T-helper 1 cell treated with Interleukin-12 subunit alpha and Interleukin-12 subunit beta and Interleukin-4 antibody, amounts not matched to agents 30 μg/mL and 1 μg/mL, for 36 hours (primary cell): ENCODE results near the gene PRR13.
A peak's percentile ranks its signal among the peaks of the same experiment; 100 is the strongest.
"Not testable (repeated sequence)": the region's sequence is repeated elsewhere in the genome, so short reads cannot be mapped to it uniquely, and the experiment has no call there.

Experiments
- H3K27ac Mint-ChIP-seq: one replicate; pipeline ENCODE4 v1.8.0; 2021; ENCODE audit warnings: mild to moderate bottlenecking, mixed read lengths
- H3K27me3 Mint-ChIP-seq: one replicate; pipeline ENCODE4 v1.8.0; 2021; ENCODE audit warnings: low read depth, mixed read lengths
- H3K36me3 Mint-ChIP-seq: one replicate; pipeline ENCODE4 v1.8.0; 2021; ENCODE audit warnings: low read depth, mixed read lengths
- H3K4me1 Mint-ChIP-seq: one replicate; pipeline ENCODE4 v1.8.0; 2021; ENCODE audit warnings: low read depth, mixed read lengths
- H3K4me3 Mint-ChIP-seq: one replicate; pipeline ENCODE4 v1.8.0; 2021; ENCODE audit warnings: mild to moderate bottlenecking, moderate library complexity, mixed read lengths
- H3K9me3 Mint-ChIP-seq: one replicate; pipeline ENCODE4 v1.8.0; 2021; ENCODE audit warnings: mixed read lengths

Gene PRR13

DNA sequence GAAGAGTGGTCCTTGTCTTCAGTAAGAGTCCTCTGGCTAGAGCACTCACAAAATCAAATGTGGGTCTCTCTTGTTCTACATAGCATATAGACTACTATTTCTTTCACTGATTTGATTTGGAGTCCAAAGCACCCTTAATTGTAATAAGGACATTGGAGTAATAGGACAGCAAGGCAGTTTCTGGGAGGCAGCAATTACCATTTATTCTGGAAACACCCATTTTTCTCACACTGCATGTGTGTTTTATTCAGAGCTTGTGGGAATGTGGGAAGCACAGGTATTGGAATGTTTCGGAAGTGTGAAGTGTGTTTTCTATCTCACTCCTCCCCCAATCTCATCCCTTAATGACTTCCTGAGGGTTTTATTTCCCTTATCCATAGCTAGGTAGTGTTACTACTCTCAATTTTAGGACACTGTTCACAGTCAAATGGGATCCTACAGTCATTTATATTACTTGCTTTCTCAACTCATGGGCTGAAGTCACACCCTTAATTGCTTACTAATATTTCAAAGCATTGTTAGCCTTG is 30.6 kb downstream of the PRR13 start:
- H3K4me3 Mint-ChIP-seq, result no peak overlapping the region
- no peak overlapping the region for H3K27ac Mint-ChIP-seq
- peaks cover 24% of the 10 kb centered on the region for H3K4me1 Mint-ChIP-seq
- no peaks in the 10 kb centered on the region for H3K9me3 Mint-ChIP-seq
- peaks cover 66% of the 10 kb centered on the region for H3K36me3 Mint-ChIP-seq
- H3K27me3 Mint-ChIP-seq, result no peaks in the 10 kb centered on the region

DNA sequence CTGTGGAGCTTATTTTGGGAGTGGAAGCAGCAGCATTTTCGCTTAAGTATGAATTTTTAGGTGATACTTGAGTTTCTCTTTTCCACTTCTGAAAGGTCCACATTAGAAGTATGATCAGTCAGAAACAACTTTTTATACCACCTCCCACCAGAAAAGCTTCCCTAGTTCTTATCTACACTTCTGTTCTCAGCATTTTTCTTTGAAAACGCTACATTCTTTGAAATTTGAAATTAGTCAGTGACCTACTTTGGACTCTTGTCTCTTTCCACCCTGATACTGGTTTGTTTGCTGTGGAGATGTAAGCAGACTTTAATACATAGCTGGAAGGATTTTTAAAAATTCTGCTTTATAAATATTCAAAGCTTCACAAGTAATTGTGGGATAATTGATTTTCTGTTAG is 32.5 kb downstream of the PRR13 start:
- Mint-ChIP-seq H3K4me1 (peaks cover 24% of the 10 kb centered on the region), H3K9me3 (no peaks in the 10 kb centered on the region), H3K36me3 (peaks cover 54% of the 10 kb centered on the region), H3K27ac (no peak overlapping the region), H3K27me3 (no peaks in the 10 kb centered on the region), H3K4me3 (no peak overlapping the region)

DNA sequence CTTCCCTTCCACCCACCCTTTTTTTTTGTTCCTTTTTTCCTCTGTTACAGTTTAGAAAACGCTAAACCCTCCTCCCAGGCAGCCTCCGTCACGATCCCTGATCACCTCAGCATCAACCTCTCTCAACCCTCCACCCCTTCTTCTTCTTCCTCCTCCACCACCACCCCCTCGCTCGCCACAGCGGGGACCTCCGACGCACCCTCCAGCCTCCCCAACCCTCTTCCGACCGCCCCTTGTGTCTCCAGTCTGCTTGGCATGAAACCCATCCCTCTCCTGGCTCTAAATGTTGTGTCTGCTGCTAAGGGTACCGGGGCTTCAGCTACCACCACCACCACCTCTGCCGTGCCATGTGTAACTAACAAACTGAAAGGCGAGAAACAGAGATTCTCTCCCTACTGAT is 33.3 kb downstream of the PRR13 start:
- H3K4me3 Mint-ChIP-seq, result no peak overlapping the region
- peaks cover 61% of the 10 kb centered on the region for H3K36me3 Mint-ChIP-seq
- H3K9me3 Mint-ChIP-seq, result no peaks in the 10 kb centered on the region
- no peaks in the 10 kb centered on the region for H3K27me3 Mint-ChIP-seq
- H3K4me1 Mint-ChIP-seq, result peaks cover 24% of the 10 kb centered on the region
- H3K27ac Mint-ChIP-seq, result peak overlapping the region; percentile 72

- H3K9me3 Mint-ChIP-seq, result no peaks in the 10 kb centered on the region
- H3K27me3 Mint-ChIP-seq, result no peaks in the 10 kb centered on the region
- peaks cover 20% of the 10 kb centered on the region for H3K4me1 Mint-ChIP-seq
- H3K4me3 Mint-ChIP-seq, result no peak overlapping the region
- no peak overlapping the region for H3K27ac Mint-ChIP-seq
- H3K36me3 Mint-ChIP-seq, result peaks cover 54% of the 10 kb centered on the region
Observed at GRCh38 chr12:53476769-53477209, 35.3 kb downstream of the PRR13 start.

GRCh38 chr12:53478865-53479264 is 37.3 kb downstream of the PRR13 start:
- Mint-ChIP-seq H3K9me3 (no peaks in the 10 kb centered on the region), H3K4me1 (peaks cover 14% of the 10 kb centered on the region), H3K27ac (no peak overlapping the region), H3K4me3 (no peak overlapping the region), H3K36me3 (peaks cover 55% of the 10 kb centered on the region), H3K27me3 (no peaks in the 10 kb centered on the region)

DNA sequence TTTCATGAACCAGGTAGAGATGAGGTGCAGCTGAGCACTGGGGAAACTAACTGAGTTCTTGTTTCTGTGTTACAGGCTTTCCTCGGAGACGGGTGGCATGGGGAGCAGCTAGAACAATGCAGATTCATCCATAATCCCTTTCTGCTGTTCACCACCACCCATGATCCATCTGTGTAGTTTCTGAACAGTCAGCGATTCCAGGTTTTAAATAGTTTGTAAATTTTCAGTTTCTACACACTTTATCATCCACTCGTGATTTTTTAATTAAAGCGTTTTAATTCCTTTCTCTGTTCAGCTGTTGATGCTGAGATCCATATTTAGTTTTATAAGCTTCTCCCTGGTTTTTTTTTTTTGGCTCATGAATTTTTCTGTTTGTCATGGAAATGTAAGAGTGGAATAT is 37.8 kb downstream of the PRR13 start:
- Mint-ChIP-seq H3K27ac (no peak overlapping the region), H3K36me3 (peaks cover 53% of the 10 kb centered on the region), H3K9me3 (no peaks in the 10 kb centered on the region), H3K4me1 (peaks cover 14% of the 10 kb centered on the region), H3K27me3 (no peaks in the 10 kb centered on the region), H3K4me3 (no peak overlapping the region)

DNA sequence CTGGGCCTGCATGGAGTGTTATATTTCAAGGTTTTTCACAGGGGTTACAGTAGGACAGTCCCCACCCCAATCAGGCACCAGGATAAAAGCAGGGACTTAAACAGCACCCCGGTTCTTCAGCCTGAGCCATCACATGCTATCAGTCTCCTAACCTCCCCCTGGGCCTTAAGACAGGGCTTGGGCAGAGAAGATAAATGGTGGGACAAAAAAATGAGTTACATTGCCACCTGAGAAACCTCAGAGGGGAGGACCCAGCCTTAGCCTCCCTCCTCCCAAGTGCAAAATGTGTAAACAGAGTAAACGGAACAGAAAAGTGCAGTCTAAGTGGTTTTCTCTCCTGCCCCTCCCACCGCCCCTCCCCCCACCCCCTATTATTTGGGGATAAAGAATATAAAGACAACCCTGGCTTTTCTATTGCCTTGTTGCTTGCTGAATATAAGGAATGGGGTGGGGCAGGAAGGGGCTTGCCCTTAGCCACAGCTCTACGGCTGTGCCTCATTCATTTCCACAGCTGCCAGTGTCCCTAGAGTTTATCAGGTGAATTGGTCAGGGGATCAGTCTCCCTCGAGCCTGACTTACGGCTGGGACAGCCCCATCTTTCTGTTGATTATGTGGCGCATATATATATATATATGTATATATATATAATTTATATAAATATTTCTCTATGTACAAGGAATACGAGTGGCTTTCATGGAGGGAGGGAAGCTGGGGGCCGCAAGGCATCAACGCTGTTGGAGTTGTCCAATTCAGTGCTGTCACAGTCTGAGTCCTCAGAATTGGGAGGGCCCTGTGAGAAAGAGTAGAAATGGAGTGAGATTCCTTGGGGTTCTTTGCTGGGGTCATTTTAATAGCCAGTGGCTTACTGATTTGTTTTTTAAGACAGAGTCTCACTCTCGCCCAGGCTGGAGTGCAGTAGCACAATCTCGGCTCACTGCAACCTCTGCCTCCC is 39.2 kb downstream of the PRR13 start:
- H3K4me3 Mint-ChIP-seq, result no peak overlapping the region
- H3K27ac Mint-ChIP-seq, result no peak overlapping the region
- H3K27me3 Mint-ChIP-seq, result no peaks in the 10 kb centered on the region
- peaks cover 6% of the 10 kb centered on the region for H3K4me1 Mint-ChIP-seq
- H3K9me3 Mint-ChIP-seq, result no peaks in the 10 kb centered on the region
- peaks cover 46% of the 10 kb centered on the region for H3K36me3 Mint-ChIP-seq

DNA sequence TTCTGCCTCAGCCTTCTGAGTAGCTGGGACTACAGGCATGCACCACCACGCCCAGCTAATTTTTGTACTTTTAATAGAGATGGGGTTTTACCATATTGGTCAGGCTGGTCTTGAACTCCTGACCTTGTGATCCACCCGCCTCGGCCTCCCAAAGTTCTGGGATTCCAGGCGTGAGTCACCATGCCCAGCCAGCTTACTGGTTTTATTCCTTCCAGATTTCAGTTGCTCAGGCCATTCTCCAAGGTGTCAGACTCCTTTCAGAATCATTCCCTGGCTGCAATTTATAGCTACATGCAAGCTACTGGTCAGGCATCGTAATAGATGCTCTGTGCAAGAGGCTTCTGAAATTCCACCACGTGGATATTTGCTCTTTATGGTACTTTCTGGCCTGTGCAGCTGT is 39.9 kb downstream of the PRR13 start:
- not testable (repeated sequence) for H3K27ac Mint-ChIP-seq, H3K4me3 Mint-ChIP-seq, H3K4me1 Mint-ChIP-seq, H3K9me3 Mint-ChIP-seq, H3K27me3 Mint-ChIP-seq
- H3K36me3 Mint-ChIP-seq, result peaks cover 41% of the 10 kb centered on the region

DNA sequence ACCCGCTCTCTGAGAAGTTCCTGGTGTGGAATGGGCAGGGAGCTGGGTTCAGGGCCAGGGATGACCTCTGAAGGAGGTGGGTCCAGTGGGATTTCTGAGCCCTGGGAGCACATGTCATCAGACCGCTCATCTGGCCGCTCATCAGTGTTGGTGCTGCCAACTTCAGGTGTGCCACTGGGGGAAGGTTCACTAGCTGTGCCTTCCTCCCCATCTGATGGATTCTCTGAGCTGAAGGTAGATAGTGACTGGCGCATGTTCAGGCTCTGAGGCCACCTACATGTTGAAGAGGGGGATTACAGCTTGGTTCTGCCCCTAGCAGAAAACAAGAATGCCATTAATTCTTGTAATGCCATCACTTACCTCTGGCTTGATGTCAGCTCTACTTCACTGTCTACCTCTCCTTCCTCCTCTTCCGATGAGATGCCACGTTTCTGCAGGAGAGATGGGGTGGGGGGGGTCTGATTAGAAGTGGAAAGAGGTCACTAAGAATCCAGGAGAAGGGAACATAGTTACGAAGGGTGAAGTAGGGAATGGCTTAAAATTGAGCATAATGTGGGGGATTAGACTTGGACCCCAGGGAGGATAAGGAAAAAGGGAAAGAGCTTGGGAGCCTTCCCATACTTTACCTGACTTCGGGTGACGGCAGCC is 40.5 kb downstream of the PRR13 start:
- H3K27ac Mint-ChIP-seq, result no peak overlapping the region
- no peaks in the 10 kb centered on the region for H3K4me1 Mint-ChIP-seq
- no peaks in the 10 kb centered on the region for H3K27me3 Mint-ChIP-seq
- H3K4me3 Mint-ChIP-seq, result no peak overlapping the region
- peaks cover 35% of the 10 kb centered on the region for H3K36me3 Mint-ChIP-seq
- H3K9me3 Mint-ChIP-seq, result no peaks in the 10 kb centered on the region

DNA sequence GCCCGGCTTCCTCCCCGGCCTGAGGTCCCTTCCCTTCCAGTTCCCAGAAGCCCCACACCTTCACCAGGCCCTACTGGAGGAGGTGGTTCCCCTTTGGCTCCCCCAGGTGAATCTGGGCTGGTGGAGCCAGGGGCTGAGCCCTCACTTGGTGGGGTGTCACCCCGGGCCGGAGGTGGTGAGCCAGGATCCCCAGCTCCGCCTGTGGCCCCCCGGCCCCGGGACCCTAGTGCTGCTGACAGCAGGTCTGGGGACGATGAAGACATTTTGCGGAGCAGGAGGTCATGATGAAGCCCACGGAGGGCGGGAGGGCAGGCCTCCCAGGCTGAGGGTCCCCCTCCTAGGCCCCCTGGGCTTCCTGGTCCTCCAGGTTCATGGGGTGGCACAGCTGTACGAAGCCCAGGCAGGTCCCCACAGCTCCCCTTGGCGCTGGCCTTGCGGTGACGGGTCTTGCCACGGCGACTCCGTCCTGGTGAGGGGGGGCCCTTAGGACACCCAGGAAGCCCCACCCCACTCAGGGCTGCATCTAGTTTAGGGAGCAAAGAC is 41.2 kb downstream of the PRR13 start:
- no peak overlapping the region for H3K4me3 Mint-ChIP-seq
- H3K9me3 Mint-ChIP-seq, result no peaks in the 10 kb centered on the region
- no peak overlapping the region for H3K27ac Mint-ChIP-seq
- no peaks in the 10 kb centered on the region for H3K4me1 Mint-ChIP-seq
- peaks cover 34% of the 10 kb centered on the region for H3K36me3 Mint-ChIP-seq
- H3K27me3 Mint-ChIP-seq, result no peaks in the 10 kb centered on the region

DNA sequence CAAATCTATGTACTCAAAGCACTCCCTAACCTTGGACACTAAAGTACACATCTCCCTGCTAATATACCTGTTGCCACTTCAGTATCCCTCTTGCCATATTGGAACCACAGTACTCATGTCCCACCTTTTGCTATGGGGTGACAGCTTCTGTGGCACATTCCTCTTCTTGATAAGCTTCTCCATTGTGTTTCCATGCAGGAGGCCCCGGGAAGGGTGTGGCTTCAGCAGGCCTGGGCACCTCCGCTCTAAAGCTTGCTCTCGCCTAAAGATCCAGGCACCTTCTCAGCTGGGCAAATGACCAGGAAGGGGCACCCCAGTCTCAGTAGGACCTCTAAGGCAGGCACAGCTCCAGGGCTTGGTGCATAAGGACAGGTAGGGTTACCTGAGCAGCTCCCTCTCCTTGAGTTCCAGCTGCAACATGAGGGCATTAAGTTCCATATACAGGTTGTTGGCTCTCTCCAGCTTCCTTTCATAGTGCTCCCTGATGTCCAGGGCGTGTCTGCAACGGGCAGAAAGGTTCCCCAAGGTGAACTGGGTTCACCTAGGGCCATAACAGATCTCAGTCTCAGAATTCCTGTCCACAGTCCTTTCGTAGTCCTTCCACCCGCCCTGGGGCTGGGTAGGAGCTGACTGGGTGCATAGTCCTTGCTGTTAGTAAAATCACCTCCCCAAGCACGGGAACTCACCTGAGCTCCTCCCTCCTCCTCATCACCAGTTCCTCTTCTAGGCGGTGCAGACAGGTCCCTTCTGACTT is 41.9 kb downstream of the PRR13 start:
- no peak overlapping the region for H3K4me3 Mint-ChIP-seq
- H3K4me1 Mint-ChIP-seq, result no peaks in the 10 kb centered on the region
- no peak overlapping the region for H3K27ac Mint-ChIP-seq
- H3K36me3 Mint-ChIP-seq, result peaks cover 35% of the 10 kb centered on the region
- no peaks in the 10 kb centered on the region for H3K27me3 Mint-ChIP-seq
- H3K9me3 Mint-ChIP-seq, result no peaks in the 10 kb centered on the region

DNA sequence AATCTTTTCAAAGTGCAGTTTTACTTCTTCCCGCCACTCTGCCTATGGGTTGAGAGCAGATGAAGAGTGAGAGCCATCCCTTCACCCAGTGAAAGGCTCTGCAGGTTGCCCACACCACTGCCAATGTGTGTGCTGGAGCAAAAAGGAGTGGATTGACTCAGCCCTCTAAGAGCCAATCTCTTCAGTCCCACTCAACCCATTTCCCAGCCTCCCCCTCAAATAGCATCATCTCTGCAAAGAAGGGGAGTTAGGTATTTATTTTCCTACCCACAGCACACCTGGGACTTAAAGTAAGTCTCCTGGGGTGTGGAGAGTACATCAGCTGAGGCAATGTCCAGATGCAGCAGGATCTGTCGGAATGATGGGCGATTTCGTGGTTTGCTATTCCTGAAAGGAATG is 42.4 kb downstream of the PRR13 start:
- no peaks in the 10 kb centered on the region for H3K27me3 Mint-ChIP-seq
- H3K36me3 Mint-ChIP-seq, result peaks cover 32% of the 10 kb centered on the region
- H3K4me1 Mint-ChIP-seq, result no peaks in the 10 kb centered on the region
- no peaks in the 10 kb centered on the region for H3K9me3 Mint-ChIP-seq
- H3K27ac Mint-ChIP-seq, result no peak overlapping the region
- H3K4me3 Mint-ChIP-seq, result no peak overlapping the region

GRCh38 chr12:53484686-53485575 is 43.4 kb downstream of the PRR13 start:
- Mint-ChIP-seq H3K27ac (no peak overlapping the region), H3K27me3 (no peaks in the 10 kb centered on the region), H3K36me3 (peaks cover 22% of the 10 kb centered on the region), H3K9me3 (no peaks in the 10 kb centered on the region), H3K4me3 (no peak overlapping the region), H3K4me1 (no peaks in the 10 kb centered on the region)
